Right atrium auricular region (tissue), 2 donors: ENCODE measurements around the gene TTLL10. TPM values are rescaled to one million over a fixed set of nuclear protein-coding genes. Genes with fewer than 3 reads are reported as not detected.

Source experiments
- DNase-seq: peaks from one replicate; pipeline ENCODE4 v3.0.0-alpha.2; 2019; ENCODE audit warnings: low spot score
- H3K27ac ChIP-seq, 2 donors: fragments of 200-600 bp; sonication (generic); 1 replicate in 1 of 2; 2 replicates in 1 of 2; pipeline ENCODE4 v1.5.1; 2016 to 2019
- H3K27me3 ChIP-seq, 2 donors: fragments of 200-600 bp; sonication (generic); one replicate each; pipeline versions ENCODE4 v1.5.1 to v1.6.0; 2017 to 2019
- H3K36me3 ChIP-seq: fragments of 200-600 bp; sonication (generic); one replicate; pipeline ENCODE4 v1.5.1; 2016
- H3K4me1 ChIP-seq, 2 donors: fragments of 200-600 bp; sonication (generic); one replicate each; pipeline versions ENCODE4 v1.5.1 to v1.6.0; 2017 to 2019
- H3K4me3 ChIP-seq, 2 donors: fragments of 200-600 bp; sonication (generic); 1 replicate in 1 of 2; 2 replicates in 1 of 2; pipeline ENCODE4 v1.5.1; 2017 to 2019; ENCODE audit warnings: mild to moderate bottlenecking in 1 of 2, moderate library complexity in 1 of 2
- H3K9me3 ChIP-seq, 2 donors: fragments of 200-600 bp; sonication (generic); one replicate each; pipeline ENCODE4 v1.5.1; 2019
- CTCF ChIP-seq, 2 donors: fragments of 200-600 bp; sonication (generic); IDR thresholded peaks; one replicate each; pipeline ENCODE4 v1.5.1; 2019; ENCODE audit warnings: antibody characterized with exemption in 2 of 2
- total RNA-seq, 2 donors: library from RNA; depleted of rRNA; stranded (reverse); fragments of >200 nt; gene quantifications; one replicate each; pipeline ENCODE4 v1.1.0, GENCODE V29; 2016

Gene TTLL10
- total RNA-seq, 2 donors from 2014 or later = not detected

DNA sequence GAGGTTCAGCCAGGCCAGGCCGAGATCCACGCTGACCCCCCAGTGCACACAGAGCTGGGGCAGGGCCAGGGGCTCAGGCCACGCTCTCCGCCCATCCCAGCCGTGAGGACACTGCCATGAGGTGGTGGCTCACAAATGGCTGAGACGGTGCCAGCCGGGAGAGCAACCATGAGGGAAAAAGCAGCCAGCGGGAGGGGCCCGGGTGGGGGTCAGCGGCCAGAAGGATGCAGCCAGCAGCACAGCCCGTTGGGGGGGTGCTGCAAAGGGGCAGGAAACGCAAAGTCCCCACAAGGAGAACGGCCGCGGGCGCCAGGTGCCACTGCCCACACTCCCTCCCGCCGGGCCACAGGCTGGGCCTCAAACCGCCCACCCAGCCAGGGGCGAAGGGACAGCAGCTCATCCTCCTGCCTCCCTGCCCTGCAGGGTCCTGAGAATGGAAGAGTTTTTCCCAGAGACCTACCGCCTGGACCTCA lies 8.3 kb downstream of the TTLL10 start:
- no peaks in the 10 kb centered on the region for H3K9me3 ChIP-seq
- no peak overlapping the region for H3K4me3 ChIP-seq
- H3K27me3 ChIP-seq = peaks cover 0 to 7% of the 10 kb centered on the region in 2 donors
- no peaks in the 10 kb centered on the region for H3K36me3 ChIP-seq
- no peak for DNase-seq
- no peak for TF ChIP-seq CTCF (IDR thresholded peaks at IDR 0.05)
- no peak overlapping the region for H3K27ac ChIP-seq
- H3K4me1 ChIP-seq = no peaks in the 10 kb centered on the region

DNA sequence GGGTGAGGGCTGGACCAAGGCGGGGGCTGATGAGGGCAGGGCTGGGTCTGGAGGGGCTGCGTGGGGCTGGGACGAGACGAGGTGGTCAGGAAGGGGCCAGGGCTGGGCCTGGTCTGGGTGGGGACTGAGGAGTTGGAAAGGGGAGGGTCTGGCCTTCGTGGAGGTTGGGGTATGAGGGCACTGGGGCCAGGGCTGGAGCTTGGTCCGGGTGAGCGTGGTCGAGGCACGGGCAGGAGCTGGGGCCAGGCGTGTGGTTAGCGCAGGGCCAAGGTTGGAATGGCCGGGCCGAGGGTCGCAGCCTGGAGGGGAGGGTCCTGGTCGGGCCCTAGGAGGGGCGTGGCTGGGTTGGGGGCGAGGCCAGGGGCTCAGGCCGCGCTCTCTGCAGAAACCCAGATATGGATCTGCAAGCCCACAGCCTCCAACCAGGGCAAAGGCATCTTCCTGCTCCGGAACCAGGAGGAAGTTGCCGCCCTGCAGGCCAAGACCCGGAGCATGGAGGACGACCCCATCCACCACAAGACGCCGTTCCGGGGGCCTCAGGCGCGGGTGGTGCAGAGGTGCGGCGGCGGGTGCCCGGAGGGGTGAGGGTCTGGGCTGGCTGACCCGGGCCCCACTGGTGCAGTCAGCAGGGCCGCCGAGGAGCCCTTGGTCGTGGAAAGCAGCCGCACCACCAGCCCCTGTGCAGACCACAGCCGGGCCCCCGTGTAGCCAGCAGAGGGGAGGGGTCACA lies 9.0 kb downstream of the TTLL10 start:
- TF ChIP-seq CTCF (IDR thresholded peaks at IDR 0.05) = no peak
- no peak overlapping the region for H3K27ac ChIP-seq
- no peaks in the 10 kb centered on the region for H3K4me1 ChIP-seq
- no peak overlapping the region for H3K4me3 ChIP-seq
- no peaks in the 10 kb centered on the region for H3K36me3 ChIP-seq
- peaks cover 0 to 7% of the 10 kb centered on the region in 2 donors for H3K27me3 ChIP-seq
- H3K9me3 ChIP-seq = no peaks in the 10 kb centered on the region
- no peak for DNase-seq

DNA sequence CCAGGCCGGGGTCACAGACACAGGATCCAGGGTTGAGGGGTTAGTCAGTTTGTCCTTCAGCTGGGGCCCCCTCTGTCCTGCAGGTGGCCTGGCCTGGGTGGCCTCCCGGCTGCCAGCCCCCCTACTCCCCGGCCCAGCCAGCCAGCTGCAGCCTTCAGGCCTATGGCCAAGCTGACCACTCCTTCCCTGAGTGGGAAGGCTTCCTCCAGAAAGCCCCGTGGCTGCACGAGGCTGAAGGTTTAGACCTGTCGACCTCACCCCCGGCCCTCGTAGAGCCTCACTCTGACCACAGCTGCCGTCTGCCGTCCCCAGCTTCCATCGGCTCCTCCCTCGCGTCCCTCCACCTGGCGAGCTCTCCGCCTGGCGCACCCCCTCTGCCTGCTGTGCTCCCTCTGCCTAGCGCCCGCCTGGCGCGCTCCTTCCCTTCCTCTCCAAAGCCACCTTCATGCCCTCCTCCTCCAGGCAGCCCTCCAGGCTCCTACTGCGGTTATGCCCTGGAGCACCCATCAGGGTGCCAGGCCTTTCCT lies 9.6 kb downstream of the TTLL10 start:
- no peak for TF ChIP-seq CTCF (IDR thresholded peaks at IDR 0.05)
- DNase-seq = no peak
- Histone ChIP-seq H3K27ac (no peak overlapping the region), H3K4me1 (no peaks in the 10 kb centered on the region), H3K9me3 (no peaks in the 10 kb centered on the region), H3K27me3 (peaks cover 0 to 7% of the 10 kb centered on the region in 2 donors), H3K4me3 (no peak overlapping the region), H3K36me3 (no peaks in the 10 kb centered on the region)

GRCh38 chr1:1183833-1184775 lies 10.4 kb downstream of the TTLL10 start:
- Histone ChIP-seq H3K27me3 (peaks cover 0 to 2% of the 10 kb centered on the region in 2 donors), H3K4me1 (no peaks in the 10 kb centered on the region), H3K9me3 (no peaks in the 10 kb centered on the region), H3K27ac (no peak overlapping the region), H3K4me3 (no peak overlapping the region), H3K36me3 (no peaks in the 10 kb centered on the region)
- no peak for DNase-seq
- TF ChIP-seq CTCF (IDR thresholded peaks at IDR 0.05) = no peak

DNA sequence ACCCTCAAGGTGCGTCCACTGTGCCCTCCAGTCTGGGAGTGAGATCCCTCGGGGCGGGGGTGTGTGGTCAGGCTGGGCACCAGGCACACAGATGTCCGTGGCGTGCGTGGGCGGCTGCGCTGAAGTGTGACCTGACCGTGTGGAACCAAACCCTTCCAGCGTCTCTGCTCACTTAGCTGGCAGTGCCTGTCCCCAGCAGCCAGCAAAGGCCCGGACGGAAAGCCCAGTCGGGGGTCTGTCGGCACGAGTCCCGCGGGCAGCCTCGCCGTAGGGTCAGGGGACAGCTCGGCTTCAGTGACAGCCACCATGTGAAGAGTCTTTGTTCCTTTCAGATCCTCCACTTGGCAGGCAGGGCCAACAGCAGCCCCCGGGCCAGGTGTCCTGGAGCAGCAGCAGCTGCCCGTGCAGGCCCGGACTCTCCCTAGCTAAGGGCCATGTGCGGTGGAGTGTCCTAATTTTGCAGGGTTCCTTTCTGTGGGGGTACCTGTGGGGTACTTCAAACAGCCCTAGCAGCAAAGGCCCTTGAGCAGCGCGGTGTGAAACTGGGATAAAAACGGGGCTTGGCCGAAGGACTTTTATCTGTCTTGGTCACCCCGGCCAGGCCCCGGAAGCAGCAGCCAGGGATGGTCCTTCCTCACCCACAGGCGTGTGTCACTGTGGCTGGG lies 11.6 kb downstream of the TTLL10 start:
- DNase-seq = no peak
- no peaks in the 10 kb centered on the region for H3K27me3 ChIP-seq

More for the DNA sequence above, 11.6 kb downstream of the TTLL10 start:
- no peak overlapping the region for H3K4me3 ChIP-seq
- no peaks in the 10 kb centered on the region for H3K4me1 ChIP-seq
- no peaks in the 10 kb centered on the region for H3K36me3 ChIP-seq
- H3K27ac ChIP-seq = no peak overlapping the region
- TF ChIP-seq CTCF (IDR thresholded peaks at IDR 0.05) = no peak
- H3K9me3 ChIP-seq = no peaks in the 10 kb centered on the region
